Neural progenitor cell (in vitro differentiated cells): ENCODE data around the gene MTA2. TPM values are rescaled to one million over a fixed set of nuclear protein-coding genes. Genes with fewer than 3 reads are reported as not detected.
"Not testable (repeated sequence)": the region's sequence is repeated elsewhere in the genome, so short reads cannot be mapped to it uniquely, and the experiment has no call there.

ENCODE experiments used
- DNase-seq: peaks from one replicate; pipeline ENCODE4 v3.0.0-alpha.2; 2016; ENCODE audit warnings: low spot score
- H2AFZ ChIP-seq: fragments of 200-600 bp; sonication (generic); replicated peaks from 2 replicates; pipeline ENCODE4 v1.6.1; 2016; ENCODE audit warnings: antibody characterized with exemption
- H3F3A ChIP-seq: fragments of 200-600 bp; sonication (generic); 2 replicates; pipeline ENCODE4 v1.6.1; 2016; ENCODE audit warnings: antibody characterized with exemption, low read depth
- H3K27ac ChIP-seq: fragments of 200-600 bp; sonication (generic); 2 replicates; pipeline ENCODE4 v1.5.1; 2016; ENCODE audit warnings: mild to moderate bottlenecking
- H3K27me3 ChIP-seq: fragments of 200-600 bp; sonication (generic); 2 replicates; pipeline ENCODE4 v1.6.1; 2016; ENCODE audit warnings: mild to moderate bottlenecking, moderate library complexity
- H3K36me3 ChIP-seq: fragments of 200-600 bp; sonication (generic); 2 replicates; pipeline ENCODE4 v1.5.1; 2016
- H3K4me1 ChIP-seq: fragments of 200-600 bp; sonication (generic); 2 replicates; pipeline ENCODE4 v1.6.1; 2016; ENCODE audit warnings: mixed run types
- H3K4me2 ChIP-seq: fragments of 200-600 bp; sonication (generic); 2 replicates; pipeline ENCODE4 v1.6.1; 2016
- H3K4me3 ChIP-seq: fragments of 200-600 bp; sonication (generic); 2 replicates; pipeline ENCODE4 v1.5.1; 2016
- H3K79me2 ChIP-seq: fragments of 200-600 bp; sonication (generic); 2 replicates; pipeline ENCODE4 v1.6.1; 2016; ENCODE audit warnings: low read depth
- H3K9ac ChIP-seq: fragments of 200-600 bp; sonication (generic); 2 replicates; pipeline ENCODE4 v1.6.1; 2016
- H3K9me3 ChIP-seq: fragments of 200-600 bp; sonication (generic); 2 replicates; pipeline ENCODE4 v1.5.1; 2016; ENCODE audit warnings: low read depth
- H4K20me1 ChIP-seq: fragments of 200-600 bp; sonication (generic); 2 replicates; pipeline ENCODE4 v1.6.1; 2016; ENCODE audit warnings: low read depth
- H3K27ac Mint-ChIP-seq: 3 replicates; pipeline ENCODE4 v1.8.0; 2021; ENCODE audit warnings: mixed read lengths
- H3K27me3 Mint-ChIP-seq: 2 replicates; pipeline ENCODE4 v1.8.0; 2022; ENCODE audit warnings: low read depth, mild to moderate bottlenecking, inconsistent platforms, moderate library complexity, mixed read lengths; ENCODE audit not compliant: insufficient read depth
- H3K36me3 Mint-ChIP-seq: 3 replicates; pipeline ENCODE4 v1.8.0; 2021; ENCODE audit warnings: mixed read lengths
- H3K4me1 Mint-ChIP-seq: 3 replicates; pipeline ENCODE4 v1.8.0; 2021; ENCODE audit warnings: mixed read lengths
- H3K4me3 Mint-ChIP-seq: 3 replicates; pipeline ENCODE4 v1.8.0; 2021; ENCODE audit warnings: mild to moderate bottlenecking, moderate library complexity, mixed read lengths
- H3K9me3 Mint-ChIP-seq: 3 replicates; pipeline ENCODE4 v1.8.0; 2020; ENCODE audit warnings: mixed read lengths
- EZH2 ChIP-seq: fragments of 200-600 bp; sonication (generic); IDR thresholded peaks from 2 replicates; pipeline ENCODE4 v1.6.1; 2017; ENCODE audit warnings: antibody characterized with exemption, mild to moderate bottlenecking, moderate library complexity
- EZH2phosphoT487 ChIP-seq: fragments of 200-600 bp; sonication (generic); IDR thresholded peaks from 2 replicates; pipeline ENCODE4 v1.6.1; 2017; ENCODE audit warnings: antibody characterized with exemption
- total RNA-seq: library from RNA; depleted of rRNA; stranded (reverse); fragments of >200 nt; gene quantifications from 2 replicates; pipeline ENCODE4 v1.2.3, GENCODE V29; 2015; ENCODE audit warnings: low replicate concordance
- TF ChIP-seq, protein P1 (sequence below): fragments of 200-600 bp; sonication (generic); IDR thresholded peaks from 2 replicates; pipeline ENCODE4 v1.5.1; 2017; ENCODE audit warnings: antibody characterized with exemption, mild to moderate bottlenecking

MTA2 gene
- 108 and 135 TPM in 2 replicates for total RNA-seq

GRCh38 chr11:62601372-62602140, at the start of gene MTA2:
MTA2 (minus strand) TSS chr11:62601865; CDS start chr11:62601450, 415 bp downstream.
- Mint-ChIP-seq H3K27me3 (peaks cover 6% of the 10 kb centered on the region), H3K9me3 (no peaks in the 10 kb centered on the region), H3K4me3 (peak within 1 kb of the TSS; percentile 99), H3K36me3 (peaks cover 32% of the 10 kb centered on the region), H3K4me1 (peaks cover 56% of the 10 kb centered on the region), H3K27ac (peak within 1 kb of the TSS; percentile 74)
- H3K4me1 ChIP-seq = peaks cover 37% of the 10 kb centered on the region
- no peaks in the 10 kb centered on the region for H3K36me3 ChIP-seq
- peak within 1 kb of the TSS; percentile 86 for H3K27ac ChIP-seq
- H3K4me2 ChIP-seq = peak within 1 kb of the TSS; percentile 92
- H3K9ac ChIP-seq = peak within 1 kb of the TSS; percentile 96
- peak within 1 kb of the TSS; percentile 86 for H2AFZ ChIP-seq
- peaks cover 22% of the 10 kb centered on the region for H3K27me3 ChIP-seq
- peaks cover 57% of the 10 kb centered on the region for H3F3A ChIP-seq
- H3K4me3 ChIP-seq = peak within 1 kb of the TSS; percentile 87
- H3K9me3 ChIP-seq = no peaks in the 10 kb centered on the region
- H3K79me2 ChIP-seq = peaks cover 36% of the 10 kb centered on the region
- peaks cover 31% of the 10 kb centered on the region for H4K20me1 ChIP-seq
- no peak for TF ChIP-seq EZH2phosphoT487
- TF ChIP-seq, protein P1, sequence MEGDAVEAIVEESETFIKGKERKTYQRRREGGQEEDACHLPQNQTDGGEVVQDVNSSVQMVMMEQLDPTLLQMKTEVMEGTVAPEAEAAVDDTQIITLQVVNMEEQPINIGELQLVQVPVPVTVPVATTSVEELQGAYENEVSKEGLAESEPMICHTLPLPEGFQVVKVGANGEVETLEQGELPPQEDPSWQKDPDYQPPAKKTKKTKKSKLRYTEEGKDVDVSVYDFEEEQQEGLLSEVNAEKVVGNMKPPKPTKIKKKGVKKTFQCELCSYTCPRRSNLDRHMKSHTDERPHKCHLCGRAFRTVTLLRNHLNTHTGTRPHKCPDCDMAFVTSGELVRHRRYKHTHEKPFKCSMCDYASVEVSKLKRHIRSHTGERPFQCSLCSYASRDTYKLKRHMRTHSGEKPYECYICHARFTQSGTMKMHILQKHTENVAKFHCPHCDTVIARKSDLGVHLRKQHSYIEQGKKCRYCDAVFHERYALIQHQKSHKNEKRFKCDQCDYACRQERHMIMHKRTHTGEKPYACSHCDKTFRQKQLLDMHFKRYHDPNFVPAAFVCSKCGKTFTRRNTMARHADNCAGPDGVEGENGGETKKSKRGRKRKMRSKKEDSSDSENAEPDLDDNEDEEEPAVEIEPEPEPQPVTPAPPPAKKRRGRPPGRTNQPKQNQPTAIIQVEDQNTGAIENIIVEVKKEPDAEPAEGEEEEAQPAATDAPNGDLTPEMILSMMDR = no peak
- no peak for TF ChIP-seq EZH2
- DNase-seq = peak; percentile 99

- H2AFZ ChIP-seq, H3K4me3 ChIP-seq, DNase-seq, H3K27ac ChIP-seq, H3K9me3 ChIP-seq, H3K9me3 Mint-ChIP-seq, H3K27ac Mint-ChIP-seq, H3K4me1 ChIP-seq, H3K36me3 ChIP-seq, H3K27me3 ChIP-seq, H3K4me2 ChIP-seq, H3K27me3 Mint-ChIP-seq, H3K36me3 Mint-ChIP-seq, H3K9ac ChIP-seq: not testable (repeated sequence)
- peak overlapping the region; percentile 53 for H3K4me3 Mint-ChIP-seq
- peaks cover 40% of the 10 kb centered on the region for H3K79me2 ChIP-seq
- peaks cover 11% of the 10 kb centered on the region for H4K20me1 ChIP-seq
- H3F3A ChIP-seq = peaks cover 24% of the 10 kb centered on the region
- peaks cover 25% of the 10 kb centered on the region for H3K4me1 Mint-ChIP-seq
Measured at GRCh38 chr11:62650283-62650682, 48.6 kb upstream of the MTA2 start.

GRCh38 chr11:62649486-62649885, 47.8 kb upstream of the MTA2 start:
- H3K27ac ChIP-seq = no peak overlapping the region
- peaks cover 8% of the 10 kb centered on the region for H3K27me3 Mint-ChIP-seq
- no peak overlapping the region for H3K4me3 Mint-ChIP-seq
- H2AFZ ChIP-seq = no peak overlapping the region
- H3K27ac Mint-ChIP-seq = no peak overlapping the region
- no peaks in the 10 kb centered on the region for H3K36me3 ChIP-seq
- H3K9ac ChIP-seq = no peak overlapping the region
- no peak for TF ChIP-seq EZH2
- TF ChIP-seq EZH2phosphoT487 = no peak
- TF ChIP-seq, protein P1 = no peak
- no peak for DNase-seq
- H3K79me2 ChIP-seq = peaks cover 48% of the 10 kb centered on the region
- peaks cover 5% of the 10 kb centered on the region for H3K36me3 Mint-ChIP-seq
- no peak overlapping the region for H3K4me3 ChIP-seq
- peaks cover 24% of the 10 kb centered on the region for H3F3A ChIP-seq
- H3K9me3 ChIP-seq = no peaks in the 10 kb centered on the region
- H3K4me1 Mint-ChIP-seq = peaks cover 28% of the 10 kb centered on the region
- H4K20me1 ChIP-seq = peaks cover 16% of the 10 kb centered on the region
- peaks cover 6% of the 10 kb centered on the region for H3K4me1 ChIP-seq
- H3K9me3 Mint-ChIP-seq = no peaks in the 10 kb centered on the region
- no peak overlapping the region for H3K4me2 ChIP-seq
- no peaks in the 10 kb centered on the region for H3K27me3 ChIP-seq

- Histone ChIP-seq H3K27me3 (no peaks in the 10 kb centered on the region), H3K9ac (no peak overlapping the region), H4K20me1 (peaks cover 17% of the 10 kb centered on the region), H3K79me2 (peaks cover 53% of the 10 kb centered on the region), H3K36me3 (no peaks in the 10 kb centered on the region), H3K27ac (no peak overlapping the region), H2AFZ (no peak overlapping the region), H3K4me2 (no peak overlapping the region), H3K9me3 (no peaks in the 10 kb centered on the region), H3F3A (peaks cover 24% of the 10 kb centered on the region), H3K4me3 (no peak overlapping the region), H3K4me1 (peaks cover 6% of the 10 kb centered on the region)
- H3K9me3 Mint-ChIP-seq = no peaks in the 10 kb centered on the region
- H3K27me3 Mint-ChIP-seq = peaks cover 8% of the 10 kb centered on the region
- H3K4me1 Mint-ChIP-seq = peaks cover 28% of the 10 kb centered on the region
- H3K36me3 Mint-ChIP-seq = peaks cover 9% of the 10 kb centered on the region
- TF ChIP-seq, protein P1 = no peak
- TF ChIP-seq EZH2 (no peak), EZH2phosphoT487 (no peak)
- no peak for DNase-seq
- H3K4me3 Mint-ChIP-seq = no peak overlapping the region
- no peak overlapping the region for H3K27ac Mint-ChIP-seq
Measured at GRCh38 chr11:62648967-62649364, 47.3 kb upstream of the MTA2 start.
